HepG2 (cell line): Measurements from ENCODE around the gene AFF2. TPM values are rescaled to one million over a fixed set of nuclear protein-coding genes. Genes with fewer than 3 reads are reported as not detected.

Experiments used
- ATAC-seq: fragments of 200-7000 bp; cut with Tn5 transposase; 3 replicates; pipeline ENCODE4 v1.9.1; 2020; ENCODE audit warnings: mild to moderate bottlenecking, moderate library complexity
- BruUV-seq: library from RNA; stranded (reverse); fragments of 400-500 nt; replicated peaks from 2 replicates; lab custom pipeline; 2021; lab: Mats Ljungman, UMichigan
- CTCF ChIA-PET: fragments of 300-600 bp; formaldehyde crosslinking; extraction: SDS; loops from one replicate; lab custom pipeline; 2021; ENCODE audit warnings: low total read pairs, inconsistent platforms, low intra/inter-chr PET ratio; lab: Yijun Ruan, JAX
- POLR2A ChIA-PET: fragments of 350-600 bp; sonication (Branson Sonifier 250); formaldehyde crosslinking; loops from one replicate; lab custom pipeline; 2020; ENCODE audit warnings: antibody characterized with exemption, inconsistent platforms; lab: Yijun Ruan, JAX
- DNase-seq: peaks from one replicate; pipeline ENCODE4 v3.0.0-alpha.2; 2015; ENCODE audit warnings: low spot score
- FAIRE-seq: peaks from 3 replicates; lab custom pipeline; 2011; peaks lifted over from hg19 to GRCh38; lab: Jason Lieb, UNC
- H2AFZ ChIP-seq: one replicate; pipeline ENCODE4 v1.6.1; 2011; ENCODE audit warnings: low read length, inconsistent platforms
- H3K27ac ChIP-seq: fragments of 300-600 bp; 3 replicates; pipeline ENCODE4 v1.8.0; 2011; ENCODE audit warnings: mixed run types, mild to moderate bottlenecking, mixed read lengths, low read length, inconsistent platforms; ENCODE audit not compliant: insufficient read depth; ENCODE audit errors: extremely low read length
- H3K27me3 ChIP-seq, 2 experiments: fragments of 200-600 bp in 1 of 2; 2 replicates in 1 of 2; 3 replicates in 1 of 2; pipeline versions ENCODE4 v1.6.0 to v1.8.0; 2011; ENCODE audit warnings: low read length in 2 of 2, mild to moderate bottlenecking in 2 of 2, moderate library complexity in 2 of 2, inconsistent platforms in 1 of 2; ENCODE audit not compliant: insufficient read depth in 2 of 2, control insufficient read depth in 1 of 2
- H3K36me3 ChIP-seq, 2 experiments: fragments of 200-600 bp in 1 of 2; replicated peaks in 1 of 2; 2 replicates in 1 of 2; 3 replicates in 1 of 2; pipeline versions ENCODE4 v1.5.1 to v1.8.0; 2011; ENCODE audit warnings: low read length in 2 of 2, inconsistent platforms in 1 of 2; ENCODE audit not compliant: insufficient read depth in 2 of 2, control insufficient read depth in 1 of 2
- H3K4me1 ChIP-seq: 2 replicates; pipeline ENCODE4 v1.5.1; 2012; ENCODE audit warnings: low read length, inconsistent platforms; ENCODE audit not compliant: insufficient read depth
- H3K4me2 ChIP-seq: 2 replicates; pipeline ENCODE4 v1.6.0; 2011; ENCODE audit warnings: low read depth, low read length, inconsistent platforms
- H3K4me3 ChIP-seq, 3 experiments: fragments of 200-600 bp in 1 of 3; sonication (generic), shearing (Covaris generic) in 1 of 3; replicated peaks in 1 of 3; 2 replicates each; pipeline ENCODE4 v1.5.1; 2011 to 2016; ENCODE audit warnings: low read length in 3 of 3, inconsistent platforms in 2 of 3, low read depth in 2 of 3, mild to moderate bottlenecking in 2 of 3, control low read depth in 1 of 3, mixed read lengths in 1 of 3; ENCODE audit not compliant: insufficient read depth in 1 of 3
- H3K79me2 ChIP-seq: one replicate; pipeline ENCODE4 v1.6.1; 2011; ENCODE audit warnings: low read length, inconsistent platforms; ENCODE audit not compliant: insufficient read depth
- H3K9ac ChIP-seq: 2 replicates; pipeline ENCODE4 v1.6.0; 2011; ENCODE audit warnings: mild to moderate bottlenecking, low read depth, low read length, inconsistent platforms; ENCODE audit not compliant: insufficient read depth
- H3K9me3 ChIP-seq: 2 replicates; pipeline ENCODE4 v1.5.1; 2012; ENCODE audit warnings: mild to moderate bottlenecking, low read length
- H4K20me1 ChIP-seq: 2 replicates; pipeline ENCODE4 v1.6.0; 2011; ENCODE audit warnings: inconsistent platforms, mild to moderate bottlenecking, low read length, moderate library complexity; ENCODE audit not compliant: insufficient read depth
- CREB3 ChIP-seq: sonication (generic); formaldehyde crosslinking; IDR thresholded peaks from 2 replicates; pipeline ENCODE4 v1.5.0; 2020; ENCODE audit warnings: missing genetic modification reagents
- HNF1B ChIP-seq: sonication (generic); formaldehyde crosslinking; IDR thresholded peaks from 2 replicates; pipeline ENCODE4 v1.5.1; 2020; ENCODE audit warnings: mild to moderate bottlenecking, moderate library complexity, missing genetic modification reagents
- MYC ChIP-seq: sonication (generic); formaldehyde crosslinking; IDR thresholded peaks from 2 replicates; pipeline ENCODE4 v1.9.0; 2021; ENCODE audit warnings: missing genetic modification reagents, borderline replicate concordance
- NCOR1 ChIP-seq: fragments of 200-600 bp; sonication (generic); IDR thresholded peaks from 2 replicates; pipeline ENCODE4 v1.7.0; 2017; ENCODE audit warnings: antibody characterized with exemption, low read length, borderline replicate concordance
- NFYB ChIP-seq: sonication (generic); formaldehyde crosslinking; IDR thresholded peaks from 2 replicates; pipeline ENCODE4 v1.4.0; 2020; ENCODE audit warnings: missing genetic modification reagents
- PATZ1 ChIP-seq: sonication (generic); formaldehyde crosslinking; IDR thresholded peaks from 2 replicates; pipeline ENCODE4 v1.4.0; 2020; ENCODE audit warnings: missing genetic modification reagents
- PRDM10 ChIP-seq: sonication (generic); formaldehyde crosslinking; IDR thresholded peaks from 2 replicates; pipeline ENCODE4 v1.4.0; 2020; ENCODE audit warnings: low read depth, missing genetic modification reagents
- PREB ChIP-seq: sonication (generic); formaldehyde crosslinking; IDR thresholded peaks from 2 replicates; pipeline ENCODE4 v1.4.0; 2020; ENCODE audit warnings: missing genetic modification reagents
- SP140L ChIP-seq: sonication (generic); formaldehyde crosslinking; IDR thresholded peaks from 2 replicates; pipeline ENCODE4 v1.4.0; 2020; ENCODE audit warnings: missing genetic modification reagents, borderline replicate concordance
- THAP8 ChIP-seq: sonication (generic); formaldehyde crosslinking; IDR thresholded peaks from 2 replicates; pipeline ENCODE4 v1.5.1; 2020; ENCODE audit warnings: missing genetic modification reagents, mild to moderate bottlenecking, borderline replicate concordance
- ZNF557 ChIP-seq: sonication (generic); formaldehyde crosslinking; IDR thresholded peaks from 2 replicates; pipeline ENCODE4 v1.4.0; 2020; ENCODE audit warnings: missing genetic modification reagents
- ZNF652 ChIP-seq: IDR thresholded peaks from 2 replicates; pipeline ENCODE4 v1.6.1; 2016; ENCODE audit warnings: low read depth, borderline replicate concordance
- ZNF775 ChIP-seq: sonication (generic); formaldehyde crosslinking; IDR thresholded peaks from 2 replicates; pipeline ENCODE4 v1.4.0; 2020; ENCODE audit warnings: missing genetic modification reagents, mild to moderate bottlenecking, moderate library complexity, borderline replicate concordance
- WGBS: methylation state at CpG from one replicate; pipeline ENCODE4 v1.1.6; 2017; ENCODE audit warnings: low lambda C conversion rate; 5-methylcytosine and 5-hydroxymethylcytosine counted together
- in situ Hi-C: cut with HindIII; loops from 2 replicates; pipeline ENCODE4 v1.10.0; 2017; ENCODE audit warnings: low pct_unique_long_range_greater_than_20kb; ENCODE audit not compliant: extremely low pct_ligation_motif_present
- intact Hi-C: fragments of 100-400 bp; cut with micrococcal nuclease; formaldehyde crosslinking; loops from one replicate; pipeline ENCODE4 v1.10.0; 2022; ENCODE audit not compliant: unreplicated experiment
- polyA plus RNA-seq, 8 experiments: library from polyadenylated mRNA; depleted of rRNA in 3 of 8; stranded (reverse) in 7 of 8; unstranded in 1 of 8; fragments of >200 nt; fragmentation: Illumina TruSeq in 4 of 8; extraction: Trizol in 4 of 8; gene quantifications; 2 replicates each; pipeline versions ENCODE4 v1.2.1 to v1.2.3, GENCODE V29; 2011 to 2016; ENCODE audit warnings: low read depth in 4 of 8, missing spikeins in 1 of 8, mixed read lengths in 1 of 8; ENCODE audit not compliant: insufficient read depth in 1 of 8
- total RNA-seq, 5 experiments: library from RNA; depleted of rRNA; stranded (reverse); fragments of >200 nt; fragmentation: Illumina TruSeq; extraction: Trizol; gene quantifications; 2 replicates each; pipeline ENCODE4 v1.2.3, GENCODE V29; 2016; ENCODE audit warnings: low read depth in 1 of 5

The AFF2 gene
- total and polyA plus RNA-seq, 2 of the 13 experiments (the other 11 are each of a cell fraction or from before 2014, with no cell fraction given) = not detected

- no peak for TF ChIP-seq NFYB (CRISPR knock-in tag)
Observed at GRCh38 chrX:148552775-148553174, 52.4 kb downstream of the AFF2 start (continued).

GRCh38 chrX:148555101-148555500 is 54.7 kb downstream of the AFF2 start:
- intact Hi-C loops = no loop called here
- Histone ChIP-seq H3K9ac (no peak overlapping the region), H3K4me1 (no peaks in the 10 kb centered on the region), H4K20me1 (no peaks in the 10 kb centered on the region), H3K4me2 (no peak overlapping the region), H3K9me3 (no peaks in the 10 kb centered on the region), H3K4me3 (no peak overlapping the region), H3K27me3 (no peaks in the 10 kb centered on the region), H3K36me3 (no peaks in the 10 kb centered on the region), H3K27ac (no peak overlapping the region), H2AFZ (no peak overlapping the region), H3K79me2 (no peaks in the 10 kb centered on the region)
- ChIA-PET POLR2A (no interaction called here), CTCF (no interaction called here)
- ATAC-seq (no peak), FAIRE-seq (no peak), DNase-seq (no peak)
- in situ Hi-C loops = no loop called here
- 0% methylated on average over 3 of the region's 3 CpGs for WGBS
- BruUV-seq = no TSS peak
- no peak for TF ChIP-seq MYC (CRISPR knock-in tag)
- no peak for TF ChIP-seq PATZ1
- no peak for TF ChIP-seq HNF1B
- no peak for TF ChIP-seq ZNF775 (CRISPR knock-in tag)
- TF ChIP-seq PRDM10 = no peak
- TF ChIP-seq THAP8 (CRISPR knock-in tag) = no peak
- TF ChIP-seq SP140L (CRISPR knock-in tag) = no peak
- TF ChIP-seq PREB = no peak
- no peak for TF ChIP-seq ZNF557 (CRISPR knock-in tag)
- TF ChIP-seq NCOR1 = no peak
- no peak for TF ChIP-seq ZNF652 (CRISPR knock-in tag)
- TF ChIP-seq CREB3 = no peak
